Measurements from ENCODE around the gene EPS8. TPM values are rescaled to one million over a fixed set of nuclear protein-coding genes. Genes with fewer than 3 reads are reported as not detected.
A peak's percentile ranks its signal among the peaks of the same experiment; 100 is the strongest.

The EPS8 gene
- 1.6 TPM for polyA plus RNA-seq

- H3K9me3 Mint-ChIP-seq, result no peaks in the 10 kb centered on the region
- H3K27me3 Mint-ChIP-seq, result peaks cover 27% of the 10 kb centered on the region
These were observed at the start of gene EPS8 for GRCh38 chr12:15789220-15790171. EPS8 (minus strand) TSS chr12:15789388; CDS start chr12:15682951, 106,437 bp downstream.

GRCh38 chr12:15837141-15837790 is 48.1 kb upstream of the EPS8 start:
- no peaks in the 10 kb centered on the region for H3K4me1 Mint-ChIP-seq
- no peaks in the 10 kb centered on the region for H3K27me3 Mint-ChIP-seq
- H3K9me3 Mint-ChIP-seq, result no peaks in the 10 kb centered on the region
- no peak overlapping the region for H3K4me3 Mint-ChIP-seq
- no peak overlapping the region for H3K27ac Mint-ChIP-seq
- H3K36me3 Mint-ChIP-seq, result no peaks in the 10 kb centered on the region

More at GRCh38 chr12:15789220-15790171, at the start of gene EPS8:
- H3K36me3 Mint-ChIP-seq, result no peaks in the 10 kb centered on the region
- peak within 1 kb of the TSS; percentile 85 to 98 (median 90) for H3K4me3 Mint-ChIP-seq
- H3K4me1 Mint-ChIP-seq, result peaks cover 8 to 13% (median 11%) of the 10 kb centered on the region in 3 donors
- H3K27ac Mint-ChIP-seq, result peak within 1 kb of the TSS; percentile 68 to 93 (median 90)

- no peaks in the 10 kb centered on the region for H3K36me3 Mint-ChIP-seq
- H3K4me1 Mint-ChIP-seq, result no peaks in the 10 kb centered on the region
- no peaks in the 10 kb centered on the region for H3K9me3 Mint-ChIP-seq
- no peaks in the 10 kb centered on the region for H3K27me3 Mint-ChIP-seq
- H3K4me3 Mint-ChIP-seq, result no peak overlapping the region
- H3K27ac Mint-ChIP-seq, result no peak overlapping the region
These were observed 45.4 kb upstream of the EPS8 start for GRCh38 chr12:15834575-15834974.

- Mint-ChIP-seq H3K9me3 (no peaks in the 10 kb centered on the region), H3K4me3 (no peak overlapping the region), H3K27me3 (no peaks in the 10 kb centered on the region), H3K36me3 (no peaks in the 10 kb centered on the region), H3K27ac (no peak overlapping the region), H3K4me1 (no peaks in the 10 kb centered on the region)
These were observed 42.3 kb upstream of the EPS8 start for GRCh38 chr12:15831315-15831978.

GRCh38 chr12:15830538-15830937 is 41.4 kb upstream of the EPS8 start:
- no peak overlapping the region for H3K4me3 Mint-ChIP-seq
- H3K27me3 Mint-ChIP-seq, result no peaks in the 10 kb centered on the region
- no peaks in the 10 kb centered on the region for H3K4me1 Mint-ChIP-seq
- H3K27ac Mint-ChIP-seq, result no peak overlapping the region
- peaks cover 1% of the 10 kb centered on the region for H3K36me3 Mint-ChIP-seq
- H3K9me3 Mint-ChIP-seq, result no peaks in the 10 kb centered on the region

GRCh38 chr12:15829949-15830348 is 40.8 kb upstream of the EPS8 start:
- H3K4me3 Mint-ChIP-seq, result no peak overlapping the region
- peaks cover 0 to 1% (median 0%) of the 10 kb centered on the region in 3 donors for H3K9me3 Mint-ChIP-seq
- H3K36me3 Mint-ChIP-seq, result peaks cover 1% of the 10 kb centered on the region
- no peak overlapping the region for H3K27ac Mint-ChIP-seq
- no peaks in the 10 kb centered on the region for H3K4me1 Mint-ChIP-seq
- no peaks in the 10 kb centered on the region for H3K27me3 Mint-ChIP-seq

GRCh38 chr12:15829255-15829654 is 40.1 kb upstream of the EPS8 start:
- peaks cover 0 to 2% (median 0%) of the 10 kb centered on the region in 3 donors for H3K9me3 Mint-ChIP-seq
- peaks cover 1% of the 10 kb centered on the region for H3K36me3 Mint-ChIP-seq
- no peaks in the 10 kb centered on the region for H3K27me3 Mint-ChIP-seq
- H3K4me1 Mint-ChIP-seq, result no peaks in the 10 kb centered on the region
- H3K27ac Mint-ChIP-seq, result no peak overlapping the region
- H3K4me3 Mint-ChIP-seq, result no peak overlapping the region

GRCh38 chr12:15827136-15827535 is 37.9 kb upstream of the EPS8 start:
- Mint-ChIP-seq H3K27me3 (no peaks in the 10 kb centered on the region), H3K4me1 (no peaks in the 10 kb centered on the region), H3K27ac (no peak overlapping the region)

GRCh38 chr12:15824516-15824915 is 35.3 kb upstream of the EPS8 start:
- Mint-ChIP-seq H3K4me1 (no peaks in the 10 kb centered on the region), H3K36me3 (peaks cover 1% of the 10 kb centered on the region), H3K4me3 (no peak overlapping the region), H3K27ac (no peak overlapping the region), H3K27me3 (no peaks in the 10 kb centered on the region), H3K9me3 (peaks cover 0 to 2% (median 0%) of the 10 kb centered on the region in 3 donors)

More at GRCh38 chr12:15827136-15827535, 37.9 kb upstream of the EPS8 start:
- H3K4me3 Mint-ChIP-seq, result no peak overlapping the region
- peaks cover 0 to 2% (median 0%) of the 10 kb centered on the region in 3 donors for H3K9me3 Mint-ChIP-seq
- peaks cover 1% of the 10 kb centered on the region for H3K36me3 Mint-ChIP-seq

- H3K4me1 Mint-ChIP-seq, result no peaks in the 10 kb centered on the region
- no peak overlapping the region for H3K27ac Mint-ChIP-seq
- no peak overlapping the region for H3K4me3 Mint-ChIP-seq
- peaks cover 0 to 2% (median 0%) of the 10 kb centered on the region in 3 donors for H3K9me3 Mint-ChIP-seq
- H3K27me3 Mint-ChIP-seq, result no peaks in the 10 kb centered on the region
- peaks cover 1% of the 10 kb centered on the region for H3K36me3 Mint-ChIP-seq
These were observed 34.4 kb upstream of the EPS8 start for GRCh38 chr12:15823360-15824128.

GRCh38 chr12:15819644-15820437 is 30.7 kb upstream of the EPS8 start:
- H3K9me3 Mint-ChIP-seq, result peaks cover 1 to 4% (median 2%) of the 10 kb centered on the region in 3 donors
- H3K4me1 Mint-ChIP-seq, result no peaks in the 10 kb centered on the region
- H3K36me3 Mint-ChIP-seq, result no peaks in the 10 kb centered on the region
- peaks cover 4% of the 10 kb centered on the region for H3K27me3 Mint-ChIP-seq
- H3K4me3 Mint-ChIP-seq, result no peak overlapping the region
- H3K27ac Mint-ChIP-seq, result no peak overlapping the region

GRCh38 chr12:15818418-15818817 is 29.2 kb upstream of the EPS8 start:
- no peaks in the 10 kb centered on the region for H3K4me1 Mint-ChIP-seq
- H3K27me3 Mint-ChIP-seq, result peaks cover 4% of the 10 kb centered on the region
- H3K27ac Mint-ChIP-seq, result no peak overlapping the region
- no peaks in the 10 kb centered on the region for H3K36me3 Mint-ChIP-seq
- no peak overlapping the region for H3K4me3 Mint-ChIP-seq
- peaks cover 1 to 4% (median 2%) of the 10 kb centered on the region in 3 donors for H3K9me3 Mint-ChIP-seq

- no peaks in the 10 kb centered on the region for H3K36me3 Mint-ChIP-seq
- H3K27me3 Mint-ChIP-seq, result peaks cover 4% of the 10 kb centered on the region
- H3K27ac Mint-ChIP-seq, result no peak overlapping the region
- no peak overlapping the region for H3K4me3 Mint-ChIP-seq
- H3K4me1 Mint-ChIP-seq, result no peaks in the 10 kb centered on the region
- peaks cover 1 to 4% (median 2%) of the 10 kb centered on the region in 3 donors for H3K9me3 Mint-ChIP-seq
These were observed 26.5 kb upstream of the EPS8 start for GRCh38 chr12:15815730-15816129.

Measured in IgD-negative memory B cell (primary cell).